Activated B cell treated with CpG ODN at 0.5 μM for 24 hours (primary cell): ENCODE results near the gene ZCCHC2. TPM values are rescaled to one million over a fixed set of nuclear protein-coding genes. Genes with fewer than 3 reads are reported as not detected.

ENCODE experiments used
- ATAC-seq: fragments of 200-7000 bp; cut with Tn5 transposase; one replicate; pipeline ENCODE4 v1.10.0; 2021; ENCODE audit warnings: low read depth, mild to moderate bottlenecking, moderate library complexity
- CTCF ChIA-PET: fragments of 350-600 bp; sonication (Branson Sonifier 250); formaldehyde crosslinking; loops from one replicate; lab custom pipeline; 2021; ENCODE audit warnings: antibody characterized with exemption; lab: Charles Lee
- POLR2A ChIA-PET: fragments of 350-600 bp; sonication (Branson Sonifier 250); formaldehyde crosslinking; loops from one replicate; lab custom pipeline; 2021; ENCODE audit warnings: antibody characterized with exemption; lab: Charles Lee
- DNase-seq: peaks from one replicate; pipeline ENCODE4 v3.0.0; 2022
- H3K27ac Mint-ChIP-seq: one replicate; pipeline ENCODE4 v1.8.0; 2020; ENCODE audit warnings: mixed read lengths
- H3K27me3 Mint-ChIP-seq: one replicate; pipeline ENCODE4 v1.8.0; 2021; ENCODE audit warnings: mixed read lengths
- H3K36me3 Mint-ChIP-seq: one replicate; pipeline ENCODE4 v1.8.0; 2021; ENCODE audit warnings: low read depth, mixed read lengths
- H3K4me1 Mint-ChIP-seq: one replicate; pipeline ENCODE4 v1.8.0; 2021; ENCODE audit warnings: mixed read lengths
- H3K4me3 Mint-ChIP-seq: one replicate; pipeline ENCODE4 v1.8.0; 2020; ENCODE audit warnings: mild to moderate bottlenecking, mixed read lengths
- H3K9me3 Mint-ChIP-seq: one replicate; pipeline ENCODE4 v1.8.0; 2020; ENCODE audit warnings: mixed read lengths
- intact Hi-C: fragments of 100-400 bp; cut with micrococcal nuclease; formaldehyde crosslinking; loops from one replicate; pipeline ENCODE4 v1.15.1; 2024
- total RNA-seq: library from RNA; stranded (reverse); gene quantifications from 2 replicates; pipeline ENCODE4 v1.2.3, GENCODE V29; 2022
- TF ChIP-seq, protein P1 (sequence below): fragments of 200-600 bp; IDR thresholded peaks from one replicate; pipeline ENCODE4 v1.8.0; 2022; ENCODE audit warnings: antibody characterized with exemption, mild to moderate bottlenecking

Gene ZCCHC2
- total RNA-seq, 1 donor from 2014 or later, result 29.4 TPM

DNA sequence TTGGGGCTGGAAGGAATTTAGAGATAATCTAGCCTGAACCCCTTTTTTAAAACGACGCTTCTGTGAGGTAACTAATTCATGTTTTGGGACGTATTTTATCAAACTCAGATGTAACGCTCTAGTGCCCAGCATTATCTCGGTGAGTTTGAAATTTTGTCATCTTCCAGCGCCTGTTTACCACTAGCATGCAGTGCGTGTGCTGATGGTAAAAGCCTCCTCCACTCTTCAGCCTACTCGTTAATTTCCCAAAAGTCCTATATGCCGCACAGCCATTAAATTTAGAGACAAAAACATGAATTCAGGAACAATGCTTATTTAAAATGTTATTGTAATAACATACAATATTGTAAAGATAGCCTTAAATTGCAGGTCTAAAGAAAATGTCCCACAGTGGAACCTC, 2.8 kb downstream of the ZCCHC2 start:
- Mint-ChIP-seq H3K27ac (peak overlapping the region; percentile 98), H3K4me1 (peaks cover 55% of the 10 kb centered on the region), H3K9me3 (no peaks in the 10 kb centered on the region), H3K27me3 (no peaks in the 10 kb centered on the region), H3K4me3 (peak overlapping the region; percentile 95), H3K36me3 (peaks cover 5% of the 10 kb centered on the region)
- CTCF ChIA-PET, result no interaction called here
- DNase-seq, result no peak
- no peak for ATAC-seq
- POLR2A ChIA-PET, result interaction anchor here (0.6 kb wide), 1 partner anchor 36 kb away, joined by 3 read pairs; no protein-coding TSS in a partner anchor
- intact Hi-C loops, result loop anchor here (1.0 to 10.0 kb wide), 8 partner anchors 17 to 1449 kb away; partner anchors contain the start of genes PHLPP1, PIGN, RELCH and SERPINB8
- TF ChIP-seq, protein P1, sequence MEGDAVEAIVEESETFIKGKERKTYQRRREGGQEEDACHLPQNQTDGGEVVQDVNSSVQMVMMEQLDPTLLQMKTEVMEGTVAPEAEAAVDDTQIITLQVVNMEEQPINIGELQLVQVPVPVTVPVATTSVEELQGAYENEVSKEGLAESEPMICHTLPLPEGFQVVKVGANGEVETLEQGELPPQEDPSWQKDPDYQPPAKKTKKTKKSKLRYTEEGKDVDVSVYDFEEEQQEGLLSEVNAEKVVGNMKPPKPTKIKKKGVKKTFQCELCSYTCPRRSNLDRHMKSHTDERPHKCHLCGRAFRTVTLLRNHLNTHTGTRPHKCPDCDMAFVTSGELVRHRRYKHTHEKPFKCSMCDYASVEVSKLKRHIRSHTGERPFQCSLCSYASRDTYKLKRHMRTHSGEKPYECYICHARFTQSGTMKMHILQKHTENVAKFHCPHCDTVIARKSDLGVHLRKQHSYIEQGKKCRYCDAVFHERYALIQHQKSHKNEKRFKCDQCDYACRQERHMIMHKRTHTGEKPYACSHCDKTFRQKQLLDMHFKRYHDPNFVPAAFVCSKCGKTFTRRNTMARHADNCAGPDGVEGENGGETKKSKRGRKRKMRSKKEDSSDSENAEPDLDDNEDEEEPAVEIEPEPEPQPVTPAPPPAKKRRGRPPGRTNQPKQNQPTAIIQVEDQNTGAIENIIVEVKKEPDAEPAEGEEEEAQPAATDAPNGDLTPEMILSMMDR, result no peak

DNA sequence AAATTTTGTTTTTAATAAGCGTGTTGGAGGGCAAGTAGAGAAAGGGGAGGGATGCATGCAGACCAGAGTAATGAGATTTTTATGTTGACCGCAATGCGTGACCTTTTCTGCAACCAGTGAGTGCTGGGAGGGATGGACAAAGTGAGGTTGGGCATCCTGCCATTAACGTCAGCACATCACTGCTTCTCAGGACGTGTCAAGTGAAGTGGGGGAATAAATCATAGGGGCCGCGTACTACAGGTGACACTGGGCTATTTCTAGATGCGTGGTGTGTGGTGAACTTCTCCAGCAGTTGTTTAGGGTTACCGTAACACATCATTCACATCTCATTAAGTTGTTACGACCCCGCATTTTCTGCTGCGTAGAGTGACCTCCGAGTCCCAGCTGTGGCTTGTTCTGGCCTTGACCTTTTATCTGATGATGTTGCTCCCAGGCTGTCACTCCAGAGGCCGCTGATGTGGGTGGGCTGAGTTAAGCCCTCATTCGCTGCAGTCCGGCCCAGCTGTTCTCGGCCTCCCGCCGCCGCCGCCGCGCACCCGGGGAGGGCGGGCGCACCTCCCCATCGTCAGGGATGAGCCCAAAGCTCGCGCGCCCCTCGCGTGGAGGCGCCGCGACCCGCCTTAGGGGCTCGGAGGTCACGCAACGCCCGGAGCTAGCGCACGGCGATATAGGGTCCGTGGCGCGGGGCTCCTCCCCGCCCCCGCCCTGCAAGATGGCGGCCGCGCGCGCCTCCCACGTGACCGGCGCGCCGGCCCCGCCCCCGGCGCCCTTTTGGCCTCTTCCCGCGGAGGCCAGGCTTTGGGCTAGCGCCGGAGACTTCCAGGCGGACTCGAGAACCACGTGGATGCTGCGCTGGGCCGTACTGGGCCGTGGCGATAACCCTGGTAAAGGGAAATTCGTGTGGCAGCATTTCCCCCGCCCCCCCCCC, 3.5 kb downstream of the ZCCHC2 start:
- DNase-seq (peak; percentile 78), ATAC-seq (peak; percentile 15)
- peaks cover 57% of the 10 kb centered on the region for H3K4me1 Mint-ChIP-seq
- H3K27ac Mint-ChIP-seq, result peak overlapping the region; percentile 98
- ChIA-PET CTCF (no interaction called here), POLR2A (interaction anchor here (0.6 to 1.4 kb wide), 6 partner anchors 14 to 896 kb away, joined by 3 to 8 read pairs (median 5); partner anchors contain the start of genes PIGN, RELCH, TNFRSF11A and VPS4B)
- TF ChIP-seq, protein P1, result no peak
- intact Hi-C loops, result loop anchor here (1.0 to 10.0 kb wide), 8 partner anchors 16 to 1448 kb away; partner anchors contain the start of genes PHLPP1, PIGN, RELCH and SERPINB8
- H3K27me3 Mint-ChIP-seq, result no peaks in the 10 kb centered on the region
- H3K9me3 Mint-ChIP-seq, result no peaks in the 10 kb centered on the region
- H3K4me3 Mint-ChIP-seq, result peak overlapping the region; percentile 95
- peaks cover 5% of the 10 kb centered on the region for H3K36me3 Mint-ChIP-seq

GRCh38 chr18:62529597-62529996, 6.8 kb downstream of the ZCCHC2 start:
- Mint-ChIP-seq H3K27ac (no peak overlapping the region), H3K27me3 (no peaks in the 10 kb centered on the region), H3K4me3 (no peak overlapping the region), H3K36me3 (peaks cover 5% of the 10 kb centered on the region), H3K4me1 (peaks cover 69% of the 10 kb centered on the region), H3K9me3 (no peaks in the 10 kb centered on the region)
- intact Hi-C loops, result loop anchor here (5.0 to 10.0 kb wide), 2 partner anchors 548 to 1445 kb away; partner anchors contain the start of gene SERPINB8
- CTCF ChIA-PET, result no interaction called here
- ATAC-seq (no peak), DNase-seq (no peak)
- POLR2A ChIA-PET, result interaction anchor here (0.6 kb wide), 1 partner anchor 23 kb away, joined by 4 read pairs; no protein-coding TSS in a partner anchor
- TF ChIP-seq, protein P1, result no peak

DNA sequence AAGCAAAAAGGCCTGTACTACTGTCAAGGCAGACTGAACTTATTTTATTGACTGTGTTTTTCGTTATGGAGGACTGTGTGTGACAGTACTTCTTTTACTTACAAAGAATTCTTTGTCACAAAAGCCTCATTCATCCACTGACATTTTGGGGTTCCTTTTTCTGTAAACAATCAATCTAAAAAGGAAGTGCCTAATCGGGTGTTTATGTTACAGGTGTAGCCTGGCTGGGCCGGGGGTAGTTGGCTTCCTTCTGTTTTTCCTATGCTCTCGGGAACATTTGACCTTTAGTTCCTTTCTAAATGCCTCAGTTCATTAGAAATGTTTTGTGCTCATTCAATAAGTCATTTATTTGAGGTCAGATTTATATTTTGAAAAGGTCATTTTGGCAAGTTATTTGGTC, 8.3 kb downstream of the ZCCHC2 start:
- TF ChIP-seq, protein P1, result no peak
- H3K36me3 Mint-ChIP-seq, result no peaks in the 10 kb centered on the region
- H3K4me3 Mint-ChIP-seq, result peak overlapping the region; percentile 7
- intact Hi-C loops, result no loop called here
- ATAC-seq (no peak), DNase-seq (no peak)
- ChIA-PET POLR2A (no interaction called here), CTCF (no interaction called here)
- H3K4me1 Mint-ChIP-seq, result peaks cover 65% of the 10 kb centered on the region
- H3K27ac Mint-ChIP-seq, result no peak overlapping the region
- H3K27me3 Mint-ChIP-seq, result no peaks in the 10 kb centered on the region
- no peaks in the 10 kb centered on the region for H3K9me3 Mint-ChIP-seq

DNA sequence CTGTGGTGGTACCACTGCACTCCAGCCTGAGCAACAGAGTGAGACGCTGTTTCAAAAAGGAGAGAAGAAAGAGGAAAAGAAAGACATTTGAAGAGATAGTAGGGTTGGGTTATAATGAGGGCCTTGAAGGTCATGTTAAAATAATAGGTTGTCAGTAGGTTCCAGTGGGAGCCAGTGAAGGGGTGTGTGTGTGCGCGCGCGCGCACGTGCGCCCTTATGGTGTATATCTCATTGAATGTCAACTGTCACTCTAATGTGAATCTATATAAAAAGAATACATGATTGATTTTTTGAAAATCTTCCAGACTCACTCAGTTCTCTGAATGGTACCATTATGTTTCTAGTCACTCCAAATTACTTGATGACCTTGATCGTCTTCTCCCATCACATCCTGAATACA, 9.1 kb downstream of the ZCCHC2 start:
- peaks cover 65% of the 10 kb centered on the region for H3K4me1 Mint-ChIP-seq
- ChIA-PET POLR2A (interaction anchor here (0.6 kb wide), 1 partner anchor 20 kb away, joined by 5 read pairs; no protein-coding TSS in a partner anchor), CTCF (no interaction called here)
- no peaks in the 10 kb centered on the region for H3K36me3 Mint-ChIP-seq
- no peaks in the 10 kb centered on the region for H3K9me3 Mint-ChIP-seq
- TF ChIP-seq, protein P1, result no peak
- no peak overlapping the region for H3K27ac Mint-ChIP-seq
- intact Hi-C loops, result no loop called here
- no peaks in the 10 kb centered on the region for H3K27me3 Mint-ChIP-seq
- no peak for ATAC-seq
- no peak for DNase-seq
- no peak overlapping the region for H3K4me3 Mint-ChIP-seq
